HG03159 (cell line): ENCODE measurements around the gene USF1.

Experiments used
- ATAC-seq: cut with Tn5 transposase; IDR thresholded peaks from one replicate; pipeline ENCODE4 v1.9.1; 2021; ENCODE audit warnings: mild to moderate bottlenecking, moderate library complexity; ENCODE audit not compliant: unreplicated experiment

The USF1 gene, protein sequence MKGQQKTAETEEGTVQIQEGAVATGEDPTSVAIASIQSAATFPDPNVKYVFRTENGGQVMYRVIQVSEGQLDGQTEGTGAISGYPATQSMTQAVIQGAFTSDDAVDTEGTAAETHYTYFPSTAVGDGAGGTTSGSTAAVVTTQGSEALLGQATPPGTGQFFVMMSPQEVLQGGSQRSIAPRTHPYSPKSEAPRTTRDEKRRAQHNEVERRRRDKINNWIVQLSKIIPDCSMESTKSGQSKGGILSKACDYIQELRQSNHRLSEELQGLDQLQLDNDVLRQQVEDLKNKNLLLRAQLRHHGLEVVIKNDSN

GRCh38 chr1:161045736-161046604 is at the start of gene USF1:
USF1 (minus strand) TSS chr1:161045977; CDS start chr1:161043275, 2,702 bp downstream.
- ATAC-seq = peak; percentile 44

DNA sequence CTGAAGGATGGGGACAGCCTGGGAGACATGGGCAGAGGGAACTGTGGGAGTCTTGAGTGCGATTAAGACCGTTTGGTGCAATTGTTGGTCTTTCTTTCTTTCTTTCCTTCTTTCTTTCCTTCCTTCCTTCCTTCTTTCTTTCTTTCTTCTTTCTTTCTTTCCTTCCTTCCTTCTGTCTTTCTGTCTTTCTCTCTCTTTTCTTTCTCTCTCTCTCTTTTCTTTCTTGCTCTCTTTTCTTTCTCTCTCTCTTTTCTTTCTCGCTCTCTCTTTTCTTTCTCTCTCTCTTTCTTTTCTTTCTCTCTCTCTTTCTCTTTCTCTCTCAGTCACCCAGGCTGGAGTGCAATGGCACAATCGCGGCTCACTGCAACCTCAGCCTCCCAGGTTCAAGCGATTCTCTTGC is 49.5 kb upstream of the USF1 start:
- ATAC-seq = no peak

- no peak for ATAC-seq
These were observed 48.7 kb upstream of the USF1 start for GRCh38 chr1:161094481-161094880.

DNA sequence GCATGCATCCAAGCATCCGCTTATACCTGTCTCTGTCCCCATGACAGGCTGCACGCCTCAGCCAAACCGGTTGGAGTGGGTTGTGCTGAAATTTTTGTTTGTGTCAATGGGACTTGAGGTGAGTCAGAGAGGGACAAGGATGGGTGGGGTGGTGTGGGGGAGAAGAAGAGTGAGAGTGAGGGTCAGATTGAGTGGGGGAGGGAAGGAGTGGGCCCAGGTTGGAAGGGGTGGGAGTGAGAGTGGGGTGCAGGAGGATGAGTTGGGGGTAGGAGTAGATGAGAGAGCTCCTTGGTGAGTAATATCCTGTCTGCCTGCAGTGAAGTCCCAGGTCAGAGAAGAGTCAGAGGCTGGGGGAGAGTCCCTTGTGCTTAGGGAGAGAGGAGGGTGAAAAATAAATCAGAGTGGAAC is 46.8 kb upstream of the USF1 start:
- ATAC-seq = no peak

- no peak for ATAC-seq
These were observed 46.2 kb upstream of the USF1 start for GRCh38 chr1:161091796-161092507.

DNA sequence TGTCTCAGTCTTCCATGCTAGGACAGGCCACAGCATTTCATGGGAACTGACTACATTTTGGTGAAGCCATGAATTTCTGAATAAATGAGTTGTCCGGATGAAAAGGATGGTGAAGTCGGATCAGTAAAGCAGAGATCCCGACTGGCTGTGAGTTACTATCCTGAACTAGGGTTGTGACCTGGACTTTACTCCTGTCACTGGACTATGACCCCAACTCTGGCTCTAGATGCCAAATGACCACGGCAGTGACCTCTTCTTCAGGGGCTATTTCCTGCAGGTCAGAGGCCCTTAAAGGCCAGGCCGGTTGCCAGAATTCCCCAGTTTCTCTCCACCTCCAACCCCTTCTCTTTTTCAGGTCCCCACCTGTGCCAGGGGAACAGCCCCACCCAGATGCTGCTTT is 45.3 kb upstream of the USF1 start:
- ATAC-seq = no peak

DNA sequence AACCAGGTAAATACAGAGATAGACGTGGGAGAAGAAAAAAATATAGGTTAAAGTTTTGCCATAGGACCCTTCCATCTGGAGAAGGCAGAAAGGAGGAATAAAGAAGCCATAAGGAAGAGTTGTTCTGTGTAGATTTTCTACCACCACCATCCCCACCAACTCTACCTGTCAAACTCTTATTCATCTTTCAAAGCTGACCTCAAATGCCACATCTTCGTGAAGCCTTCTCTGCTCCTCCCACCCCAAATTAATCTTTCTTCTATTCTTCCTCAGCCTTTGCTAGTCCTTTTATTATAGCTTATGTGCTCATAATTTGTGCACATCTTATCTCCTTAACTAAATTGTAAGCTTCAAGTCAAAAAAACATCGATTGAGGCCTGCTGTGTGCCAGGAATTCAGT is 44.8 kb upstream of the USF1 start:
- no peak for ATAC-seq

DNA sequence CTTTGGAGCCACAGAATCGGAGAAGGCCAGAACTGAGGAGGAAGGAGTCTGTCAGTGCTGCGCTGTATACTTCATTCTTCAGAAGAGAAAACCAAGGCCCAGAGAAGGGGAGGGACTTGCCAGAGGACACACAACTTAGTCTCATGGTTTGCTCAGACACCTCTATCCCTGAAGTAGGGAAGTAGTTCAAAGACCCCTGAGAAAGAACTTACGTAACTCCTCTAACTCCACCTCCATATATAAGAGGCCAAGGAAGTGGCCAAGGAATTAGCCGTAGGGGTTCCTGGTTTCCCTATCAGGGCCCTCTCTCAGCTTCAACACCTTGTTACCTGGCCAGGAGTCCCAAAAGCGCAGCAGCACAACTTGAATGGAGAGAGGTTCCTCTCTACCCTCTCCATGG is 44.2 kb upstream of the USF1 start:
- ATAC-seq = no peak

- no peak for ATAC-seq
These were observed 43.6 kb upstream of the USF1 start, which contains the start of gene NECTIN4 for GRCh38 chr1:161089251-161089924. NECTIN4 (minus strand) TSS chr1:161089558; CDS start chr1:161089296, 262 bp downstream.

- ATAC-seq = no peak
These were observed 42.9 kb upstream of the USF1 start for GRCh38 chr1:161088587-161089110.

- no peak for ATAC-seq
These were observed 40.7 kb upstream of the USF1 start for GRCh38 chr1:161086457-161086856.

- no peak for ATAC-seq
These were observed 39.4 kb upstream of the USF1 start for GRCh38 chr1:161085165-161085564.

DNA sequence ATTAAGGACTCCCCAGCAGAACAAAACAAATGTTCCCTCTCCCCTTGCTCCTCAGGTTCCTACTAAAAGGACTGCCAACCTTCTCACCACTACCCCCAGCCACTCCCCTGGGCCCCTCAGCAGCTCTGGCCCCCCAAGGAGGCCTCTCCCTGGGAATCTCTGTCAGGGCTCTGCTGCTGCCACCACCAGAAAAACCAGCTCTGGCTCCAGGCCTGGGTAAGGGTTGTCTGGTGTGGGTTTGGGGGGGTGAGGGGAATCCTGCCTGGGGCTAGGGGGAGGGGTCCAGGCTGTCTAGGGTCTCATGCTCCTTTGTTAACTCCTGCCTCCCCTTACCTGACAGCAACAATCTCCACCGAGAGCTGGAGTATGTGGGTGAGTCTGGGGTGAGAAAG is 38.8 kb upstream of the USF1 start:
- ATAC-seq = no peak

DNA sequence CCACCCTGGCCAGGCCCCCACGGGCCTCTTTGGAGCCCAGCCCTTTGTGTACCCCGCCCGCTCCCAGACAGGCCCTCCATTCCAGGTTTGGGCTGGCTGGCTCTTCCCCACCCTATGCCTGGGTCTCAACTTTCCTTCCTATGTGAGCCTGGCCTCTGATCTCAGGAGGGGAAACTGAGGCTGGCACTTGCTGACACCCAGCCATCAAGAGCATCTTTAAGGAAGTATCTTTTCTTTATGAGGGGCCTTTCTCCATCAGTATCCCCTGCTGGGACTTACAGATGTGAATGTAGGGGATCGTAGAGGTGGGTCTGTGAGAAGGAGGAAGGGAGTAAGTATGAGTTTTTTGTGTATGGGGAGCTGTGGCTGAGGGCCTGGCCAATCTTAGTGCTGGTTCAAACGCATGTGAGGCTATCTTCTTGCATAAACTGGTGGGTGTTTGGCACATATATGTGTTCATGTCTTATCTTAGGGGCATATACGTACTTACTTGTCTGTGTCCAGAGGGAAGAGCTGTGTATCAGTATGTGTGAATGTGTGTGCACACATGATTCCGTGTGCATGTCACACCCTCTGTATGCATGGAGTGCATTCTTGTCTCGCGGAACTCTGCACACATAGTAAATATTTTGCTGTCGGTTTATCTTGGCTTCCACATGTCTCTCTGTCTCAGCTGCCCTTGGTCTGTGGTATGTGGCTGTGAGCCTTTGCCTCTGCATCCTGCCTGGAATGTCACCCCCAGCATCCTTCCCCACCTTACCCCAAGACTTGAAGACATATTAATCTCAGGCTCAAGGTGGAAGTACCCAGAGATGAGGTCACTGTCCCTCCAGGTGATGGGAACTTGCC is 38.2 kb upstream of the USF1 start:
- ATAC-seq = no peak

DNA sequence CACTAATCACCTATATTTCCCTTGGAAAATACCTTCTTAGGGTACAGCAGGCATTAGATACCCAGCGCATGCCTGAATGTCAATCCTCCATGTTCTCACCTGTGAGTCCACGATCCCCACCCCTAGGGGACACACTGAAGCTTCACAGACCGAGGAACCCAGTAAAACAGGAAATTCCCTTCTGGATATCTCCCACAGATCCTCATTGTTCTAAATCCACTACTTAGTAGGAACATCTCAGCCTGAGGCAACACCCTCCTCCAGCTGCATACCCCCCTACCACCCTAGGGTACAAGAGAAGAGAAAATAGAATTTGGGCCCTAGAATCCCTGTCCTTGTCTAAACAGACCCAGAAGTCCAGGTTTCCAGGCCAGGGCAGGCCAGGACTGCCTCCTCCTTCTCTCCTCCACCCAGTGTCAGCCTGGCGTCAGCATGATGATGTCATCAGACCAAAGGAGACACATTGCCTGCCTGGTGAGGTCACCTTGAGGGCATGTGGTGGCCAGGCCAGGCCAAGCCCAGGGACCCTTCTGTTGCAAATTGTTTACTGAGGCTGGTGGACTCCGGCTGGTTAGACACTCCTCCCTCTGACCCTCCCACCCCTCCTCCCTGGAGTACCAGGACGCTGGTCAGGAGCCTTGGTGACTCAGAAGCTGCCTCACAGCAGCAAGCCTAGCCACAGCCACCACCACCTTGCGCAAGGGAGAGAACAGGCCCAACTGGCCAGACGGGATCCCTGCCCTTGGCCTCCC is 37.4 kb upstream of the USF1 start:
- ATAC-seq = no peak

DNA sequence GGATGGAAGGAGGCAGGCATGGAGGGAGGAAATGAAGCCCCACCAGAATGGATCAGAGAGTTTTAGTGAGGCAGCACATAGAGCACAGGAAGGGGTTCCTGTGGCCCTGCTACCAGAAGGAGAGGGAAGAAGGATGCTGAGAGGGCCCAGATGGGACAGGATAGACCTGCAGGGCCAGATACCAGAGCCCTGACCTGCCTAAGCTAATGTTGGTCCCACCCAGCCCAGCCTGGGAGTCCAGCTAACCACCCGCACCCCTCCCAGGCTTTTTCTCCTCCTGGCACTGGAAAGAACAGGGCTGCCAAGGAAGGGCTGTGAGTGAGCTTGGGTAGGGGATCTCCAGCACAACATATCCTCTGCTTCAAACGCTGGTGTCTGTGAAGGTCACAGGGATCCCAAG is 36.7 kb upstream of the USF1 start:
- no peak for ATAC-seq

GRCh38 chr1:161081519-161081918 is 35.7 kb upstream of the USF1 start:
- ATAC-seq = no peak

DNA sequence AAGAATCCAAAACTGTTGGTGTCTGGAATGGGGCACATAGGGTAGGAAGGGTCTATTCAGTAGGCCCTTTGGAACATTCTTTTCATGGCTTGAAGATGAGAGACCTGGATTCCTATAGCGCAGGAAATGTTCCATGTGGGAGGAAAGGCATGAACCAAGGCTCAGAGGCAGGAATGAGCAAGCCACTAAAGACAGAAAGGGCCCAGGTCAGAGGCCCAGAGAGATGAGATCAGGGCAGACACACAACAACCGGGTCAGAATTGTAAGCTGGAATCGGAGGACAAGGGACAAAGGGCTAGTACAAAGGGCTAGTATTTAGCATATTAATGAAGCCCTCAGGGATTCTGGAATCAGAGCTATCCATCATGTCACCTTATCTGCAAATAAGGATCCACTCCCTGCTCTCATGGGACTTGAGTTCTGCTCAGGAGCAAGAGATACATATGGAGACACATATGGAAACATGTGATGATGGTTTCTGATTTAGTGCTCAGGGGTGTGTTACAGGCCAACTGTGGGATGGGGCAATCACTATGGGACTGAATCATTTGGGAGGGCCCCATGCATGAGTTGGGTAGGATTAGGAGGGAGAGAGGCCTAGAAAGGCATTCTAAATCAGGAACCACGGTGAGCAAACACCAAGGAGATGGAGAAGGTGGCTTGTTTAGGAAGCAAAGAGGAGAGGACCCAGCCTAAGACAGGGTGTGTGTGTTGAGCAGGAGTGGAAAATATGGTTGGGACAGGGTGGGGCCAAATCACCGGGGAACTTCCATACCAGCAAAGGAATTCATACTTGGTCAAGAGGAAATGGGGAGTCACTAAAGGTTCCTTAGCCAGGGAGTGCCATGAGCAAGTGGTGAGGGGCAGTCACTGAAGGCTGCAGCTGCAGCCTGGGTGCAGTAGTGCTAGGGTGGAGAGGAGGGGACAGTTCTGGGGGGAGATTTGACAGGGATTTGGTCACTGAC is 34.9 kb upstream of the USF1 start:
- ATAC-seq = no peak
